SK-N-SH (cell line): Measurements from ENCODE around the gene FAHD2A.
"Not testable (repeated sequence)": the region's sequence is repeated elsewhere in the genome, so short reads cannot be mapped to it uniquely, and the experiment has no call there.

Experiments
- CTCF ChIP-seq: fragments of 200-600 bp; sonication (generic); IDR thresholded peaks from 2 replicates; pipeline ENCODE4 v1.6.1; 2017; ENCODE audit warnings: antibody characterized with exemption, mild to moderate bottlenecking, moderate library complexity
- EZH2phosphoT487 ChIP-seq: fragments of 200-600 bp; sonication (generic); IDR thresholded peaks from 2 replicates; pipeline ENCODE4 v1.6.1; 2017; ENCODE audit warnings: low read depth, mixed run types, mild to moderate bottlenecking, antibody characterized with exemption, moderate library complexity, borderline replicate concordance
- POLR2AphosphoS5 ChIP-seq: IDR thresholded peaks from 2 replicates; pipeline ENCODE4 v1.6.1; 2012; ENCODE audit warnings: low read depth, low read length
- REST ChIP-seq: IDR thresholded peaks from 2 replicates; pipeline ENCODE4 v1.6.1; 2012; ENCODE audit warnings: mild to moderate bottlenecking, low read depth, low read length, moderate library complexity
- SIN3A ChIP-seq: IDR thresholded peaks from 2 replicates; pipeline ENCODE4 v1.6.1; 2012; ENCODE audit warnings: low read depth, mild to moderate bottlenecking, low read length, moderate library complexity, borderline replicate concordance
- USF2 ChIP-seq: fragments of 150-350 bp; IDR thresholded peaks from 2 replicates; pipeline ENCODE4 v1.6.1; 2017; ENCODE audit warnings: antibody characterized with exemption, low read length, low read depth, borderline replicate concordance

GRCh38 chr2:95404676-95405075 is 2.2 kb downstream of the FAHD2A start:
- TF ChIP-seq CTCF, POLR2AphosphoS5, SIN3A, EZH2phosphoT487, REST, USF2: not testable (repeated sequence)
